Measurements from ENCODE around the gene METTL8. TPM values are rescaled to one million over a fixed set of nuclear protein-coding genes. Genes with fewer than 3 reads are reported as not detected.
"Not testable (repeated sequence)": the region's sequence is repeated elsewhere in the genome, so short reads cannot be mapped to it uniquely, and the experiment has no call there.

The METTL8 gene
- polyA plus RNA-seq, 2 of the 4 experiments (the other 2 are of a cell fraction), result 21.8 to 58.3 TPM

GRCh38 chr2:171430516-171431410, 3.0 kb downstream of the METTL8 start:
- ChIA-PET CTCF (interaction anchor here (0.6 to 2.2 kb wide), 7 partner anchors 15 to 502 kb away, joined by 3 to 9 read pairs (median 3); partner anchors contain the start of gene GORASP2), POLR2A (no interaction called here)
- H3K27ac ChIP-seq, result peak overlapping the region; percentile 15 to 96; a peak in 3 of 6 replicates
- peaks cover 35% of the 10 kb centered on the region for H3K4me1 ChIP-seq
- ATAC-seq, result no peak
- no peak for DNase-seq (ENCODE audit: low read depth in 1 of 2, low spot score in 1 of 2)
- 93% methylated on average over 7 of the region's 7 CpGs for WGBS (ENCODE audit: missing lambda C conversion rate)
- no peak overlapping the region; the same call in 2 of the 3 replicates for H3K4me2 ChIP-seq
- no peak overlapping the region for H3K4me3 ChIP-seq
- no peak for FAIRE-seq
- TF ChIP-seq PHF8 (IDR thresholded peaks at IDR 0.05; ENCODE audit: borderline replicate concordance, low read depth) (no peak), KDM5A (IDR thresholded peaks at IDR 0.05) (no peak), POLR2AphosphoS2 (conservative IDR thresholded peaks at IDR 0.05; ENCODE audit: low read length) (no peak), NFE2L2 (conservative IDR thresholded peaks at IDR 0.05; ENCODE audit: low read length) (no peak), ZNF302 (CRISPR knock-in tag; IDR thresholded peaks at IDR 0.05) (no peak), HDAC2 (IDR thresholded peaks at IDR 0.05) (no peak), RFX5 (IDR thresholded peaks at IDR 0.05) (no peak), HEYL (CRISPR knock-in tag; IDR thresholded peaks at IDR 0.05) (no peak), RNF2 (IDR thresholded peaks at IDR 0.05; ENCODE audit: borderline replicate concordance, low read depth) (no peak), RAD21 (conservative IDR thresholded peaks at IDR 0.05 in 1 of 2, IDR thresholded peaks at IDR 0.05 in 1 of 2) (no peak), BCL3 (IDR thresholded peaks at IDR 0.05) (no peak)
- no peaks in the 10 kb centered on the region; the same call in 2 of the 3 replicates for H3K9me3 ChIP-seq

- H3K4me3 ChIP-seq; H3K4me2 ChIP-seq; ATAC-seq; H3K4me1 ChIP-seq; H3K27ac ChIP-seq; DNase-seq (ENCODE audit: low read depth in 1 of 2, low spot score in 1 of 2); FAIRE-seq; POLR2A ChIA-PET: not testable (repeated sequence)
- peaks cover 27% of the 10 kb centered on the region for H3K9me3 ChIP-seq
- peak; percentile 75 for TF ChIP-seq MAFK (IDR thresholded peaks at IDR 0.05; ENCODE audit: partially characterized antibody)
- CTCF ChIA-PET, result interaction anchor here (1.5 to 1.8 kb wide), 2 partner anchors 264 to 448 kb away, joined by 3 read pairs; no protein-coding TSS in a partner anchor
- 82% methylated on average over 2 of the region's 2 CpGs for WGBS (ENCODE audit: missing lambda C conversion rate)
Measured at GRCh38 chr2:171422710-171423495, 10.9 kb downstream of the METTL8 start.

- Histone ChIP-seq H3K4me3 (no peak overlapping the region), H3K4me2 (no peak overlapping the region), H3K9me3 (peaks cover 27% of the 10 kb centered on the region), H3K27ac (no peak overlapping the region), H3K4me1 (peaks cover under 1% of the 10 kb centered on the region; the same call in 1 of the 3 replicates)
- DNase-seq (ENCODE audit: low read depth in 1 of 2, low spot score in 1 of 2), result no peak
- WGBS (ENCODE audit: missing lambda C conversion rate), result 67% methylated on average over 3 of the region's 3 CpGs
- ATAC-seq, result no peak
- ChIA-PET CTCF (interaction anchor here (1.2 to 1.8 kb wide), 3 partner anchors 262 to 448 kb away, joined by 3 to 4 read pairs (median 3); no protein-coding TSS in a partner anchor), POLR2A (no interaction called here)
- FAIRE-seq, result no peak
- TF ChIP-seq JUN (IDR thresholded peaks at IDR 0.05) (no peak), NR3C1 (IDR thresholded peaks at IDR 0.05) (no peak), NPAS2 (CRISPR knock-in tag; IDR thresholded peaks at IDR 0.05; ENCODE audit: borderline replicate concordance) (no peak), KDM1A (IDR thresholded peaks at IDR 0.05; ENCODE audit: low read depth) (no peak), E2F6 (IDR thresholded peaks at IDR 0.05; ENCODE audit: borderline replicate concordance, low read depth) (no peak), HES2 (IDR thresholded peaks at IDR 0.05) (no peak), HOXA7 (CRISPR knock-in tag; IDR thresholded peaks at IDR 0.05) (no peak), CBX2 (IDR thresholded peaks at IDR 0.05; ENCODE audit: borderline replicate concordance, low read depth) (no peak), ESRRA (IDR thresholded peaks at IDR 0.05; ENCODE audit: borderline replicate concordance, low read length) (no peak), USF2 (IDR thresholded peaks at IDR 0.05) (no peak), HOXB5 (CRISPR knock-in tag; IDR thresholded peaks at IDR 0.05) (no peak), MAZ (IDR thresholded peaks at IDR 0.05; ENCODE audit: borderline replicate concordance, low read depth, low read length) (no peak), GATA3 (IDR thresholded peaks at IDR 0.05; ENCODE audit: borderline replicate concordance) (no peak), HDAC2 (IDR thresholded peaks at IDR 0.05) (no peak), RAD21 (conservative IDR thresholded peaks at IDR 0.05 in 1 of 2, IDR thresholded peaks at IDR 0.05 in 1 of 2) (no peak), RFX5 (IDR thresholded peaks at IDR 0.05) (no peak), RARB (CRISPR knock-in tag; IDR thresholded peaks at IDR 0.05) (no peak)
Measured at GRCh38 chr2:171420728-171421563, 12.8 kb downstream of the METTL8 start.

Measured in A549 (cell line).